Fibroblast of lung (primary cell): Measurements from ENCODE around the gene PPP1R13B. TPM values are rescaled to one million over a fixed set of nuclear protein-coding genes. Genes with fewer than 3 reads are reported as not detected.
A peak's percentile ranks its signal among the peaks of the same experiment; 100 is the strongest.

Experiments used
- DNase-seq, 2 donors: peaks; one replicate each; pipeline versions ENCODE4 v3.0.0 to v3.0.0-alpha.2; 2010; ENCODE audit warnings: low read depth in 2 of 2
- H2AFZ ChIP-seq: 2 replicates; pipeline ENCODE4 v1.5.1; 2012; ENCODE audit warnings: low read length, control low read depth, inconsistent platforms
- H3K27ac ChIP-seq: 2 replicates; pipeline ENCODE4 v1.5.1; 2011; ENCODE audit warnings: low read length, control low read depth; ENCODE audit not compliant: insufficient read depth
- H3K27me3 ChIP-seq: 2 replicates; pipeline ENCODE4 v1.5.1; 2011; ENCODE audit warnings: mild to moderate bottlenecking, low read length; ENCODE audit not compliant: control insufficient read depth, insufficient read depth
- H3K36me3 ChIP-seq: 2 replicates; pipeline ENCODE4 v1.5.1; 2011; ENCODE audit warnings: low read length; ENCODE audit not compliant: control insufficient read depth, insufficient read depth
- H3K4me1 ChIP-seq: 2 replicates; pipeline ENCODE4 v1.5.1; 2011; ENCODE audit warnings: low read length; ENCODE audit not compliant: control insufficient read depth, insufficient read depth; ENCODE audit errors: extremely low read depth
- H3K4me2 ChIP-seq: 2 replicates; pipeline ENCODE4 v1.5.1; 2011; ENCODE audit warnings: low read length, control low read depth; ENCODE audit not compliant: insufficient read depth; ENCODE audit errors: extremely low read depth
- H3K4me3 ChIP-seq, 4 experiments: fragments of 200-600 bp in 1 of 4; sonication (generic) in 1 of 4; replicated peaks in 1 of 4; 2 replicates each; pipeline ENCODE4 v1.5.1; 2011 to 2016; ENCODE audit warnings: low read length in 4 of 4, low read depth in 3 of 4, mild to moderate bottlenecking in 3 of 4, control low read depth in 2 of 4, inconsistent platforms in 1 of 4, mixed read lengths in 1 of 4; ENCODE audit not compliant: insufficient read depth in 1 of 4; ENCODE audit errors: control extremely low read depth in 1 of 4
- H3K79me2 ChIP-seq: 2 replicates; pipeline ENCODE4 v1.5.1; 2012; ENCODE audit warnings: mild to moderate bottlenecking, low read length, inconsistent platforms; ENCODE audit not compliant: control insufficient read depth, insufficient read depth
- H3K9ac ChIP-seq: 2 replicates; pipeline ENCODE4 v1.5.1; 2011; ENCODE audit warnings: mild to moderate bottlenecking, low read length, control low read depth; ENCODE audit not compliant: insufficient read depth
- H3K9me3 ChIP-seq: 2 replicates; pipeline ENCODE4 v1.5.1; 2012; ENCODE audit warnings: low read depth, low read length; ENCODE audit not compliant: control insufficient read depth, insufficient read depth
- H4K20me1 ChIP-seq: 2 replicates; pipeline ENCODE4 v1.5.1; 2011; ENCODE audit warnings: low read length; ENCODE audit not compliant: control insufficient read depth, insufficient read depth; ENCODE audit errors: extremely low read depth
- CTCF ChIP-seq, 2 donors: IDR thresholded peaks in 1 of 2; conservative IDR thresholded peaks in 1 of 2; 1 replicate in 1 of 2; 2 replicates in 1 of 2; pipeline ENCODE4 v1.5.1; 2011 to 2012; ENCODE audit warnings: low read length in 2 of 2, control low read depth in 1 of 2, inconsistent platforms in 1 of 2, low read depth in 1 of 2, mild to moderate bottlenecking in 1 of 2
- EZH2 ChIP-seq: IDR thresholded peaks from 2 replicates; pipeline ENCODE4 v1.5.1; 2012; ENCODE audit warnings: low read length, control low read depth, mild to moderate bottlenecking; ENCODE audit errors: missing control alignments
- polyA plus RNA-seq, 2 donors: library from polyadenylated mRNA; depleted of rRNA in 1 of 2; stranded (reverse) in 1 of 2; unstranded in 1 of 2; fragments of >200 nt; gene quantifications; 2 replicates each; pipeline ENCODE4 v1.2.1, GENCODE V29; 2011 to 2012; ENCODE audit warnings: missing spikeins in 1 of 2
- total RNA-seq: library from RNA; depleted of rRNA; stranded (reverse); fragments of >200 nt; gene quantifications from 2 replicates; pipeline ENCODE4 v1.2.1, GENCODE V29; 2014

PPP1R13B gene
- total and polyA plus RNA-seq, 2 donors (not counting 1 experiment from before 2014, with no cell fraction given), result 2.0 to 2.7 TPM

GRCh38 chr14:103687712-103688111, 159.7 kb downstream of the PPP1R13B start:
- Histone ChIP-seq H3K27me3 (no peaks in the 10 kb centered on the region), H3K9ac (no peak overlapping the region), H3K27ac (peak overlapping the region; percentile 35), H2AFZ (no peak overlapping the region), H4K20me1 (no peaks in the 10 kb centered on the region), H3K79me2 (peaks cover 34% of the 10 kb centered on the region), H3K4me2 (no peak overlapping the region), H3K4me1 (peaks cover 7% of the 10 kb centered on the region), H3K9me3 (no peaks in the 10 kb centered on the region), H3K4me3 (no peak overlapping the region), H3K36me3 (peaks cover 19% of the 10 kb centered on the region)
- no peak for DNase-seq
- TF ChIP-seq CTCF (conservative IDR thresholded peaks at IDR 0.05 in 1 of 2, IDR thresholded peaks at IDR 0.05 in 1 of 2; ENCODE audit: low read depth in 1 of 2, low read length in 2 of 2) (no peak), EZH2 (no peak)

- H3K36me3 ChIP-seq, result peaks cover 14% of the 10 kb centered on the region
- H4K20me1 ChIP-seq, result no peaks in the 10 kb centered on the region
- H3K79me2 ChIP-seq, result peaks cover 29% of the 10 kb centered on the region
- no peaks in the 10 kb centered on the region for H3K9me3 ChIP-seq
- no peaks in the 10 kb centered on the region for H3K27me3 ChIP-seq
- peaks cover 7% of the 10 kb centered on the region for H3K4me1 ChIP-seq
- peak in 1 of 2 donors; percentile 57 for DNase-seq
- H2AFZ ChIP-seq, result no peak overlapping the region
- H3K4me2 ChIP-seq, result no peak overlapping the region
- H3K9ac ChIP-seq, result no peak overlapping the region
- peak overlapping the region; percentile 40 for H3K27ac ChIP-seq
- H3K4me3 ChIP-seq, result no peak overlapping the region
- TF ChIP-seq EZH2 (no peak), CTCF (conservative IDR thresholded peaks at IDR 0.05 in 1 of 2, IDR thresholded peaks at IDR 0.05 in 1 of 2; ENCODE audit: low read depth in 1 of 2, low read length in 2 of 2) (no peak)
These were observed 160.4 kb downstream of the PPP1R13B start for GRCh38 chr14:103686831-103687485.

- H3K4me3 ChIP-seq, result no peak overlapping the region
- H3K4me2 ChIP-seq, result no peak overlapping the region
- peaks cover 34% of the 10 kb centered on the region for H3K79me2 ChIP-seq
- TF ChIP-seq CTCF (conservative IDR thresholded peaks at IDR 0.05 in 1 of 2, IDR thresholded peaks at IDR 0.05 in 1 of 2; ENCODE audit: low read depth in 1 of 2, low read length in 2 of 2) (no peak), EZH2 (no peak)
- no peak overlapping the region for H3K9ac ChIP-seq
- H3K27ac ChIP-seq, result no peak overlapping the region
- H3K27me3 ChIP-seq, result no peaks in the 10 kb centered on the region
- H3K36me3 ChIP-seq, result peaks cover 17% of the 10 kb centered on the region
- H4K20me1 ChIP-seq, result no peaks in the 10 kb centered on the region
- H3K9me3 ChIP-seq, result no peaks in the 10 kb centered on the region
- DNase-seq, result no peak
- H3K4me1 ChIP-seq, result peaks cover 7% of the 10 kb centered on the region
- no peak overlapping the region for H2AFZ ChIP-seq
These were observed 161.8 kb downstream of the PPP1R13B start for GRCh38 chr14:103685276-103686211.
